Peyer's patch (tissue), 4 donors: ENCODE results near the gene C2orf72. TPM values are rescaled to one million over a fixed set of nuclear protein-coding genes. Genes with fewer than 3 reads are reported as not detected.

Experiments used
- DNase-seq, 3 donors: peaks; one replicate each; pipeline ENCODE4 v3.0.0-alpha.2; 2017 to 2019
- H3K27ac ChIP-seq, 4 donors: fragments of 200-600 bp; sonication (generic); one replicate each; pipeline ENCODE4 v1.5.1; 2016 to 2019
- H3K27me3 ChIP-seq, 2 donors: fragments of 200-600 bp; sonication (generic); one replicate each; pipeline ENCODE4 v1.5.1; 2019
- H3K36me3 ChIP-seq, 3 donors: fragments of 200-600 bp; sonication (generic); one replicate each; pipeline ENCODE4 v1.5.1; 2016 to 2019
- H3K4me1 ChIP-seq, 4 donors: fragments of 200-600 bp; sonication (generic); one replicate each; pipeline ENCODE4 v1.5.1; 2016 to 2019
- H3K4me3 ChIP-seq, 4 donors: fragments of 200-600 bp; sonication (generic); 1 replicate in 3 of 4; 2 replicates in 1 of 4; pipeline ENCODE4 v1.5.1; 2016 to 2019; ENCODE audit warnings: mild to moderate bottlenecking in 1 of 4
- H3K9me3 ChIP-seq, 4 donors: fragments of 200-600 bp; sonication (generic); one replicate each; pipeline ENCODE4 v1.5.1; 2016 to 2019; ENCODE audit warnings: mild to moderate bottlenecking in 1 of 4
- CTCF ChIP-seq, 6 experiments: fragments of 450-650 bp in 4 of 6; fragments of 200-600 bp in 2 of 6; sonication (generic) in 1 of 6; IDR thresholded peaks; one replicate each; pipeline ENCODE4 v1.5.1; 2017 to 2019; ENCODE audit warnings: antibody characterized with exemption in 6 of 6, mild to moderate bottlenecking in 3 of 6, moderate library complexity in 1 of 6
- POLR2A ChIP-seq, 2 donors: fragments of 450-650 bp; IDR thresholded peaks; one replicate each; pipeline ENCODE4 v1.5.1; 2017; ENCODE audit warnings: antibody characterized with exemption in 2 of 2, mild to moderate bottlenecking in 2 of 2, moderate library complexity in 2 of 2
- total RNA-seq, 4 donors: library from RNA; depleted of rRNA; stranded (reverse); fragments of >200 nt; gene quantifications; one replicate each; pipeline ENCODE4 v1.1.0, GENCODE V29; 2016

Gene C2orf72
- 10 to 100 TPM in 3 of 4 donors, 1 to 10 TPM in 1; 9.9 to 46.2 (median 31.8) TPM for total RNA-seq

GRCh38 chr2:231037202-231037730, at the start of gene C2orf72:
C2orf72 (plus strand) TSS chr2:231037523; CDS start chr2:231037566, 43 bp downstream.
- Histone ChIP-seq H3K4me1 (peaks cover 0 to 15% (median 0%) of the 10 kb centered on the region in 4 donors), H3K27ac (peak within 1 kb of the TSS in 2 of 4 donors; percentile 17 to 72), H3K9me3 (no peaks in the 10 kb centered on the region), H3K4me3 (peak within 1 kb of the TSS; percentile 30 to 71 (median 49)), H3K27me3 (peaks cover 0 to 4% of the 10 kb centered on the region in 2 donors), H3K36me3 (no peaks in the 10 kb centered on the region)
- TF ChIP-seq POLR2A (IDR thresholded peaks at IDR 0.05) = peak in 1 of 2 donors; percentile 34
- no peak for TF ChIP-seq CTCF (IDR thresholded peaks at IDR 0.05)
- DNase-seq = peak in 1 of 3 donors; percentile 69

- H3K36me3 ChIP-seq = no peaks in the 10 kb centered on the region
- peak in 1 of 3 donors; percentile 25 for DNase-seq
- H3K4me1 ChIP-seq = peaks cover 0 to 5% (median 0%) of the 10 kb centered on the region in 4 donors
- H3K27me3 ChIP-seq = no peaks in the 10 kb centered on the region
- H3K27ac ChIP-seq = no peak overlapping the region
- no peaks in the 10 kb centered on the region for H3K9me3 ChIP-seq
- TF ChIP-seq POLR2A (IDR thresholded peaks at IDR 0.05) (no peak), CTCF (IDR thresholded peaks at IDR 0.05) (no peak)
- H3K4me3 ChIP-seq = no peak overlapping the region
These were observed 47.6 kb upstream of the C2orf72 start for GRCh38 chr2:230989731-230990130.

GRCh38 chr2:230990131-230990898, 47.0 kb upstream of the C2orf72 start:
- Histone ChIP-seq H3K27me3 (no peaks in the 10 kb centered on the region), H3K9me3 (no peaks in the 10 kb centered on the region), H3K36me3 (no peaks in the 10 kb centered on the region), H3K4me1 (peaks cover 0 to 5% (median 0%) of the 10 kb centered on the region in 4 donors), H3K27ac (no peak overlapping the region), H3K4me3 (no peak overlapping the region)
- TF ChIP-seq POLR2A (IDR thresholded peaks at IDR 0.05) (no peak), CTCF (IDR thresholded peaks at IDR 0.05) (no peak)
- peak in 1 of 3 donors; percentile 13 for DNase-seq

GRCh38 chr2:230990899-230991150, 46.5 kb upstream of the C2orf72 start:
- Histone ChIP-seq H3K4me3 (no peak overlapping the region), H3K36me3 (no peaks in the 10 kb centered on the region), H3K9me3 (no peaks in the 10 kb centered on the region), H3K27ac (no peak overlapping the region), H3K4me1 (peaks cover 0 to 5% (median 0%) of the 10 kb centered on the region in 4 donors), H3K27me3 (no peaks in the 10 kb centered on the region)
- DNase-seq = no peak
- TF ChIP-seq CTCF (IDR thresholded peaks at IDR 0.05) = no peak
- TF ChIP-seq POLR2A (IDR thresholded peaks at IDR 0.05) = no peak

- TF ChIP-seq POLR2A (IDR thresholded peaks at IDR 0.05) (no peak), CTCF (IDR thresholded peaks at IDR 0.05) (no peak)
- H3K36me3 ChIP-seq = no peaks in the 10 kb centered on the region
- DNase-seq = no peak
- no peaks in the 10 kb centered on the region for H3K9me3 ChIP-seq
- no peak overlapping the region for H3K27ac ChIP-seq
- H3K27me3 ChIP-seq = no peaks in the 10 kb centered on the region
- H3K4me1 ChIP-seq = peaks cover 0 to 5% (median 0%) of the 10 kb centered on the region in 4 donors
- no peak overlapping the region for H3K4me3 ChIP-seq
These were observed 45.7 kb upstream of the C2orf72 start for GRCh38 chr2:230991598-230991997.
